NCI-H446 (cell line): ENCODE results near the gene DLEU7.

Experiments
- DNase-seq, 2 experiments: peaks; one replicate each; lab custom pipeline; 2025; lab: John Stamatoyannopoulos, UW

The DLEU7 gene

GRCh38 chr13:50843257-50844083 is at the start of gene DLEU7:
TSS of gene DLEU7 (minus strand) at chr13:50843692. CDS start at chr13:50843646, 46 bp downstream.
- no peak for DNase-seq

- DNase-seq: no peak
These were observed 48.9 kb upstream of the DLEU7 start for GRCh38 chr13:50892210-50892944.

- peak; percentile 39 to 85 for DNase-seq
These were observed 47.7 kb upstream of the DLEU7 start for GRCh38 chr13:50891206-50891605.

GRCh38 chr13:50889317-50889716 is 45.8 kb upstream of the DLEU7 start:
- no peak for DNase-seq

- no peak for DNase-seq
These were observed 44.9 kb upstream of the DLEU7 start for GRCh38 chr13:50888362-50888761.

GRCh38 chr13:50887151-50887550 is 43.7 kb upstream of the DLEU7 start:
- no peak for DNase-seq

- DNase-seq: no peak
These were observed 40.8 kb upstream of the DLEU7 start for GRCh38 chr13:50884265-50884664.

- DNase-seq: no peak
These were observed 40.2 kb upstream of the DLEU7 start for GRCh38 chr13:50883728-50884127.

- no peak for DNase-seq
These were observed 39.4 kb upstream of the DLEU7 start for GRCh38 chr13:50882816-50883435.

- no peak for DNase-seq
These were observed 30.5 kb upstream of the DLEU7 start for GRCh38 chr13:50873991-50874390.

GRCh38 chr13:50873467-50873866 is 30.0 kb upstream of the DLEU7 start:
- no peak for DNase-seq

- no peak for DNase-seq
These were observed 27.9 kb upstream of the DLEU7 start for GRCh38 chr13:50871405-50871804.

GRCh38 chr13:50867637-50867945 is 24.1 kb upstream of the DLEU7 start:
- DNase-seq: no peak

GRCh38 chr13:50866817-50867636 is 23.5 kb upstream of the DLEU7 start:
- no peak for DNase-seq

GRCh38 chr13:50864492-50864891 is 21.0 kb upstream of the DLEU7 start:
- no peak for DNase-seq

GRCh38 chr13:50855681-50856080 is 12.2 kb upstream of the DLEU7 start:
- no peak for DNase-seq

GRCh38 chr13:50850445-50850844 is 7.0 kb upstream of the DLEU7 start:
- DNase-seq: no peak

GRCh38 chr13:50847501-50847900 is 4.0 kb upstream of the DLEU7 start:
- peak in 1 of 2 experiments; percentile 59 for DNase-seq

- no peak for DNase-seq
These were observed 3.5 kb upstream of the DLEU7 start for GRCh38 chr13:50846861-50847475.

GRCh38 chr13:50845211-50845610 is 1.7 kb upstream of the DLEU7 start:
- DNase-seq: peak; percentile 36 to 76

GRCh38 chr13:50844084-50844875 is 788 bp upstream of the DLEU7 start:
- DNase-seq: no peak
